ENCODE results near the gene STK4. TPM values are rescaled to one million over a fixed set of nuclear protein-coding genes. Genes with fewer than 3 reads are reported as not detected.

STK4 gene
- total and polyA plus RNA-seq, 2 of the 4 experiments (the other 2 are of a cell fraction), result 10.2 to 22.2 TPM

DNA sequence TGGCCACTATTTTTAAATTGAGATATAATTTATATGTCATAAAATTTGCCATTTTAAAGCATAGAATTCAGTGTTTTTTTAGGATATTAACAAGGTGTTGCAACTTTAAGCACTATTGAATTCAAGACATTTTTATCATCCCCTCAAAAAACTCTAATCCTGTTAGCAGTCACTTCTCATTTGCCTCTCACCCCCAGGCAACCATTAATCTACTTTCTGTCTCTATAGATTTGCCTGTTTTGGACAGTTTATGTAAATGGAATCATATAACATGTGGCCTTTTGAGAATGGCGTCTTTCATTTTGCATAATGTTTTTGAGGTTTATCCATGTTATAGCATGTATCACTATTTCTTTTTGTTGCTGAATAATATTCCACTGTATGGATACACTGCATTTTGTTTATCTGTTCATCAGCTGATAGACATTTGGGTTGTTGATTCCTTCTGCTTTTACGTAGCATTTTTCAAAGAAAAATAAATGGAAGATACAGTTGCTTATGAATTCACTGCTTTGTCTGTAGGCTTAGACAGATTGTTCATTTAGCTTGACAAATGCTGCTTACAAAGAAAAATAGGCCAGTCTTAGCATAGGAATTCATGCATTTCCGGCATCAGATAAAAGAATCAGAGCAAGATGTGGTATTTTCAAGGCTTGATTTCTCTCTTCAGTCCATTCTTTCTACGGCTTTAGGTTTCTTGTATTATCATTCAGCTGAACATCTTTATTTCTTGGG lies 52.9 kb downstream of the STK4 start:
- no peak overlapping the region for H2AK9ac ChIP-seq (replicated peaks; ENCODE audit: low read depth, low read length, poor library complexity)
- H3K9ac ChIP-seq (ENCODE audit: low read depth, low read length), result no peak overlapping the region
- no peak overlapping the region for H2BK5ac ChIP-seq (ENCODE audit: low read depth, low read length, poor library complexity, severe bottlenecking)
- no peak overlapping the region for H3K4me2 ChIP-seq (ENCODE audit: low read depth, low read length)
- CTCF ChIA-PET, result interaction anchor here (1.0 to 1.9 kb wide), 3 partner anchors 11 to 32 kb away, joined by 4 read pairs; no protein-coding TSS in a partner anchor
- no peaks in the 10 kb centered on the region for H3K27me3 ChIP-seq (ENCODE audit: control insufficient read depth, insufficient read depth, low read length)
- peaks cover 2 to 18% of the 10 kb centered on the region in 2 experiments; a peak in 2 of 4 replicates for H3K79me1 ChIP-seq (ENCODE audit: low read depth in 1 of 2, low read length in 2 of 2)
- H3K4me1 ChIP-seq (ENCODE audit: control insufficient read depth, insufficient read depth, low read length), result peaks cover 13% of the 10 kb centered on the region
- no peaks in the 10 kb centered on the region for H4K20me1 ChIP-seq (ENCODE audit: insufficient read depth, low read length)
- H2BK20ac ChIP-seq (ENCODE audit: low read depth, low read length), result no peak overlapping the region
- no peak overlapping the region; the same call in 1 of the 2 replicates for H3K18ac ChIP-seq (ENCODE audit: low read depth, low read length)
- no peak overlapping the region for H4K5ac ChIP-seq (ENCODE audit: low read depth, low read length)
- ATAC-seq (ENCODE audit: low read depth) (peak; percentile 16; the same call in 1 of the 2 replicates), DNase-seq (no peak)
- no peak overlapping the region for H2AFZ ChIP-seq (replicated peaks; ENCODE audit: low read length, poor library complexity)
- H2AK5ac ChIP-seq (ENCODE audit: low read depth, low read length), result no peak overlapping the region
- H3K4me3 ChIP-seq (ENCODE audit: insufficient read depth, low read depth, low read length), result no peak overlapping the region
- H2BK120ac ChIP-seq (ENCODE audit: low read depth, low read length), result no peak overlapping the region
- H3K23ac ChIP-seq (ENCODE audit: low read depth, low read length), result no peak overlapping the region
- no peak overlapping the region for H3K27ac ChIP-seq (ENCODE audit: insufficient read depth, low read length)
- no peak overlapping the region for H3K14ac ChIP-seq (replicated peaks; ENCODE audit: low read depth, low read length)
- no peak overlapping the region for H3K56ac ChIP-seq (ENCODE audit: extremely low read depth, insufficient read depth, low read length)
- dilution Hi-C loops (cut with HindIII; ENCODE audit: low sequenced_read_pairs, unreplicated experiment), result no loop called here
- no peaks in the 10 kb centered on the region; the same call in 1 of the 2 replicates for H3K9me1 ChIP-seq (ENCODE audit: insufficient read depth, low read length)
- intact Hi-C loops (cut with micrococcal nuclease), result no loop called here
- H3K36me3 ChIP-seq (ENCODE audit: control insufficient read depth, insufficient read depth, low read length), result no peaks in the 10 kb centered on the region; the same call in 1 of the 2 replicates
- TF ChIP-seq NFE2L2 (IDR thresholded peaks at IDR 0.05; ENCODE audit: low read depth, low read length) (no peak), CTCF (conservative IDR thresholded peaks at IDR 0.05; ENCODE audit: low read depth, low read length) (no peak), RAD21 (IDR thresholded peaks at IDR 0.05; ENCODE audit: low read length) (no peak), MAZ (IDR thresholded peaks at IDR 0.05; ENCODE audit: borderline replicate concordance, low read depth, low read length) (no peak), ELK1 (IDR thresholded peaks at IDR 0.05; ENCODE audit: borderline replicate concordance, low read depth, low read length) (no peak), BHLHE40 (IDR thresholded peaks at IDR 0.05; ENCODE audit: low read depth, low read length) (no peak), CEBPB (IDR thresholded peaks at IDR 0.05; ENCODE audit: low read depth, low read length) (no peak), POLR2A (IDR thresholded peaks at IDR 0.05; ENCODE audit: low read depth, low read length) (no peak), CHD1 (IDR thresholded peaks at IDR 0.05; ENCODE audit: low read depth, low read length) (no peak), MAFK (IDR thresholded peaks at IDR 0.05; ENCODE audit: low read depth, low read length) (no peak)
- TF ChIP-seq, protein P1, sequence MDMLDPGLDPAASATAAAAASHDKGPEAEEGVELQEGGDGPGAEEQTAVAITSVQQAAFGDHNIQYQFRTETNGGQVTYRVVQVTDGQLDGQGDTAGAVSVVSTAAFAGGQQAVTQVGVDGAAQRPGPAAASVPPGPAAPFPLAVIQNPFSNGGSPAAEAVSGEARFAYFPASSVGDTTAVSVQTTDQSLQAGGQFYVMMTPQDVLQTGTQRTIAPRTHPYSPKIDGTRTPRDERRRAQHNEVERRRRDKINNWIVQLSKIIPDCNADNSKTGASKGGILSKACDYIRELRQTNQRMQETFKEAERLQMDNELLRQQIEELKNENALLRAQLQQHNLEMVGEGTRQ (IDR thresholded peaks at IDR 0.05; ENCODE audit: low read depth, low read length), result no peak
- in situ Hi-C loops (cut with MboI; ENCODE audit: low sequenced_read_pairs), result loop anchor here (10.0 kb wide), 1 partner anchor 266 kb away; no protein-coding TSS in a partner anchor
- no peak overlapping the region for H4K8ac ChIP-seq (ENCODE audit: low read depth in 2 of 2, low read length in 2 of 2)
- H4K91ac ChIP-seq (ENCODE audit: insufficient read depth, low read depth, low read length), result no peak overlapping the region
- H3K9me3 ChIP-seq (ENCODE audit: control insufficient read depth, insufficient read depth, low read length), result no peaks in the 10 kb centered on the region
- BruUV-seq (replicated peaks), result no TSS peak
- H2BK15ac ChIP-seq (ENCODE audit: low read depth, low read length), result no peak overlapping the region
- no peak overlapping the region for H3K4ac ChIP-seq (ENCODE audit: low read depth, low read length)
- POLR2A ChIA-PET (ENCODE audit: unreplicated experiment), result no interaction called here
- no CpG with 5 or more reads among the region's 4 CpGs for WGBS, 2 experiments (ENCODE audit: extremely low coverage in 2 of 2, insufficient read length in 1 of 2)
